Measurements from ENCODE around the gene GAPDHS.

DNA sequence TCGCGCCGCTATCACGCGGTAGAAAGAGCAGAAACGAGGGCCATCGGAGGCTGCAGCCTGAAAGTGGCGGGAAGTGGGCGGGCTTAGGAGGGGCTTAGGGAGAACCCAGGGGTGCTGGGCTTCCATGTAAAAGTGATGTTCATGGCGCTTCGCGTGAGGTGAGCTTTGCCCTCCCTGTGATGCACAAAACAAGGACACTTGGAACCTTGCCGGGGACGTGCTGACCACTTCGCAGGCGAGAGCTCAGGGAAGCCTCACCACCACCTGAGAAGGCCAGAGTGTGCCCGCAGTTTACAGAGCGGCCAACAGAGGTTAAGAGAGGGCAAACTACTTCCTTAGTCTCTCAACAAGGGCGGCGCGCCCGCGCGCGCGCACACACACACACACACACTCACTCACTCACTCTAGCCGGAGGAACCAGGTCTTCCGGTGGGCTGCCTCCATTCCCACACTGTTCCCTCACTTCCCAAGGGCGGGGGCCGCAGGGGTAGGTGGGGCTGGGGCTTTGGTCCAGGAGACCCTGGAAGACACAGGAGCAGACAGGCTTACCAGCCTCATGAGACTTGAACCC lies 651 bp downstream of the GAPDHS start:
- TF ChIP-seq SIN3A (IDR thresholded peaks at IDR 0.05; ENCODE audit: borderline replicate concordance, insufficient read depth, low read depth, low read length) (no peak), CTCF (IDR thresholded peaks at IDR 0.05) (no peak)

Measured in Panc1 (cell line).